Activated T-helper 1 cell treated with anti-CD3 and anti-CD28 coated beads, Interleukin-12 subunit alpha, Interleukin-12 subunit beta, Interleukin-2, Interleukin-4 antibody, amounts not matched to agents 30 ng/mL and 10 ng/mL and 1 ng/mL, durations not matched to agents 14 hours and 24 hours and 36 hours (primary cell): ENCODE data around the gene TSPAN12. TPM values are rescaled to one million over a fixed set of nuclear protein-coding genes. Genes with fewer than 3 reads are reported as not detected.
A peak's percentile ranks its signal among the peaks of the same experiment; 100 is the strongest.

Experiments used
- DNase-seq: peaks from one replicate; pipeline ENCODE4 v3.0.0; 2021; ENCODE audit warnings: low spot score
- H3K27ac Mint-ChIP-seq: one replicate; pipeline ENCODE4 v1.8.0; 2021; ENCODE audit warnings: mild to moderate bottlenecking, mixed read lengths
- H3K27me3 Mint-ChIP-seq: one replicate; pipeline ENCODE4 v1.8.0; 2022; ENCODE audit warnings: mild to moderate bottlenecking, moderate library complexity, mixed read lengths; ENCODE audit not compliant: insufficient read depth
- H3K36me3 Mint-ChIP-seq: one replicate; pipeline ENCODE4 v1.8.0; 2021; ENCODE audit warnings: low read depth, mixed read lengths
- H3K4me1 Mint-ChIP-seq: one replicate; pipeline ENCODE4 v1.8.0; 2021; ENCODE audit warnings: low read depth, mixed read lengths
- H3K4me3 Mint-ChIP-seq: one replicate; pipeline ENCODE4 v1.8.0; 2021; ENCODE audit warnings: mild to moderate bottlenecking, moderate library complexity, mixed read lengths
- H3K9me3 Mint-ChIP-seq: one replicate; pipeline ENCODE4 v1.8.0; 2021; ENCODE audit warnings: mixed read lengths
- intact Hi-C: fragments of 100-400 bp; cut with micrococcal nuclease; formaldehyde crosslinking; loops from one replicate; pipeline ENCODE4 v1.15.1; 2024
- total RNA-seq: library from RNA; stranded (reverse); gene quantifications from 2 replicates; pipeline ENCODE4 v1.2.3, GENCODE V29; 2022

Gene TSPAN12
- total RNA-seq, 1 donor from 2014 or later = not detected

DNA sequence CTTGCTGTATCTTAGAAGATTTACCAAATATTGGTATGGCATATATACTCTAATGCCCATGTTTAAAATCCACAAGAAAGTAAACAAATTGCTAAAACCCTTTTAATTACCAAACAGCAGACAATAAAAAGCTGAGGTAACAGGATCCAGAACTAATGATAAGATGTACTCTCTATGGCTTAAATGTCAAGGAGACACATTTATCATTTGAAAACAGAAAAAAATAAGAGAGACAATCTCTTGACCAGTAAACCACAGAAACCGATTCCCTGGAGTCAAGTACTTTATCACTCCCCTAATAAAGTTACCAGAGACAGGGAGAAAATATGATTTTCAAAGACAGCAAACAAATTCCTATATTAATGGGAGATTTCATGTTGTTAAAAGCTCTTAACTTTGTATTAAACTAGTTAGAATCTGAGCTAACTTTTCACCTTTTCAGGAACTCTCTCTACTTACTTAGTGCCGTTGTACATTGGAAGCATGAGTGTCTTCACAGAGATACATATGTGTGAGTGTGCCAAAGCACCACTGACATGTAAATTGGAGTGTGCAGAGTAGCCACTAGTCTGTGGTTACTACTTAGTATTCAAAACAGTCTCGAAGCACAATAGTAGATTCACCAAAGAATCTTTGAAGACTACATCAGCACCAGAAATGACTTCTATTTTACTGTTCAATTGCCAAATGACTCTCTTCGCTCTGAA lies 44.2 kb downstream of the TSPAN12 start:
- no peak overlapping the region for H3K4me3 Mint-ChIP-seq
- H3K9me3 Mint-ChIP-seq = no peaks in the 10 kb centered on the region
- no peaks in the 10 kb centered on the region for H3K4me1 Mint-ChIP-seq
- no peak for DNase-seq
- intact Hi-C loops = no loop called here
- no peak overlapping the region for H3K27ac Mint-ChIP-seq
- no peaks in the 10 kb centered on the region for H3K36me3 Mint-ChIP-seq
- H3K27me3 Mint-ChIP-seq = peaks cover 10% of the 10 kb centered on the region

DNA sequence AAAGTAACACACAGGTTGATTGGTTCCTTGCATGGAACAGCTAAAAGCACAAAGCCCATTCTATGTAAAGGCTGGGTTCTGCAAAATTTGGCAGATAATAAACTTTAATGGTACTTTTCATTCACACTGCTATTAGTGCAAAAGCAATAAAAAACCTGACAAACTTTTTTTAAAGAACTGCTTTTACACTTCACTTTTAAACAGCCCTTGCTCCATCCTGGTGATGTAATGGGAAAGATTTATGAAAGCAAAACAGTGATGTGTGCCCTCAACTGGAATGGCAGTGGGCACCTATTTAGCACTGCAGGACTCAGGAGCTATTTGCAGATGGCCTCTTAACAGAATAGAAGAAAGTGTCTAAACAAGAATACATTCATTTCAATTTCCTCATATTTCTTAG lies 44.9 kb downstream of the TSPAN12 start:
- H3K27me3 Mint-ChIP-seq = peaks cover 10% of the 10 kb centered on the region
- no peak for DNase-seq
- no peaks in the 10 kb centered on the region for H3K4me1 Mint-ChIP-seq
- no peaks in the 10 kb centered on the region for H3K36me3 Mint-ChIP-seq
- H3K9me3 Mint-ChIP-seq = no peaks in the 10 kb centered on the region
- no peak overlapping the region for H3K27ac Mint-ChIP-seq
- intact Hi-C loops = no loop called here
- H3K4me3 Mint-ChIP-seq = no peak overlapping the region

DNA sequence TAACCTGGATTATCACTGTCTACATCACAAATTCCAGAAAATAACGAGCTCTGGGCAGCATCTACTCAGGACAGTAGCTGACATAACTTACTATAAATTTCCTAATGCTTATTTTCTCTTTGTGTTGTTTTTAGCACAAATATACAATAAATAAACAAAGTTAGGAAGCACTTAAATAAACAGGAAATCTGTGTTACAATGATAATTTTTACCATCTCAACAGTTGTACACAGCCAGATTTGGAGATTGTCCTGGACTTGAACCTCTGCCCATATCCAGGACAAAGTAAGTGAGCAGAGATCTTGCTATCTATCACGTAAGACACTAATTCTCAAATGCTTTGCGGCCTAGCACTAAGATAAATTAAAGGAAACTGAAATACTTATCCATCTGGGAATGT lies 48.7 kb downstream of the TSPAN12 start:
- no peaks in the 10 kb centered on the region for H3K9me3 Mint-ChIP-seq

DNA sequence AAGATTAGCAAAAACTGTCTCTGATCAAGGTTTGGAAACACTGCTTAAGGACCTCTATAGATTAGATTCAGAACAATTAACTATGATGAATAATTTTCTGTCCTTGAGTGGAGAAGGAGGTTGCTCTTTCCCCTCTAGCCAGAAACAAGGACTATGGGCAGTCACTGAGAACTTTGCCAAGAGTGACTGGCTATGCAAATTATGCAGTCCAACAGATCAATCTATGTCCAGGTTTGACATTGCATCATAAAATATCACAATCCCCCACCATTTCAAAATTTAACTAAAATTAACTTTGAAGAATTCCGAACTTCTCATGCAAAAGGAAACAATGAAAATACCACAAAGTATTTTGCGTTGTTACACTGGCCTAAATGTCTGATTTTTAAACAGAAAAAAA lies 50.6 kb downstream of the TSPAN12 start:
- no peaks in the 10 kb centered on the region for H3K4me1 Mint-ChIP-seq
- no peak for DNase-seq
- peaks cover 6% of the 10 kb centered on the region for H3K27me3 Mint-ChIP-seq
- no peak overlapping the region for H3K27ac Mint-ChIP-seq
- H3K36me3 Mint-ChIP-seq = no peaks in the 10 kb centered on the region
- intact Hi-C loops = loop anchor here (2.0 kb wide), 2 partner anchors 49 to 1187 kb away; no protein-coding TSS in a partner anchor
- H3K4me3 Mint-ChIP-seq = no peak overlapping the region
- H3K9me3 Mint-ChIP-seq = no peaks in the 10 kb centered on the region

More for the DNA sequence above, 48.7 kb downstream of the TSPAN12 start:
- H3K4me3 Mint-ChIP-seq = no peak overlapping the region
- H3K27me3 Mint-ChIP-seq = peaks cover 6% of the 10 kb centered on the region
- DNase-seq = no peak
- H3K27ac Mint-ChIP-seq = no peak overlapping the region
- no peaks in the 10 kb centered on the region for H3K4me1 Mint-ChIP-seq
- intact Hi-C loops = no loop called here
- no peaks in the 10 kb centered on the region for H3K36me3 Mint-ChIP-seq

DNA sequence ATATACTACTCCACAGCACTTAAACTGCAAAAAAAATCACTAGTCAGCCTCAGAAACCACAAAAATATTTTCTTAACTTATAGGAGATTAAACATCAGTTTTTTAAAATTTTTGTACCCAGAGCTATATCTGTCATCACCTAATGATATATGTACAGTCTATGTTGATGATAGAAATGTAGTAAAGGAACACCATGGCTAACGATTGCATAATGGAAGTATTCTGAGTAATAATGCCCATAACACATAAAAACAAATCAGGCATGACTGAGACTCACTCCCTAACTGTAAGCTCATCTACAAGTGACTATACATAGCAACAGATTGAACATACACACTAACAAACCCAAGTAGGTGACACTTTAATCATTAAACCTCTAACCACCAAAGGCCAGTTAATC lies 51.3 kb downstream of the TSPAN12 start:
- intact Hi-C loops = loop anchor here (1.0 to 2.0 kb wide), 5 partner anchors 50 to 1188 kb away; no protein-coding TSS in a partner anchor
- Mint-ChIP-seq H3K27ac (no peak overlapping the region), H3K4me1 (no peaks in the 10 kb centered on the region), H3K4me3 (no peak overlapping the region), H3K9me3 (no peaks in the 10 kb centered on the region), H3K27me3 (peaks cover 6% of the 10 kb centered on the region), H3K36me3 (no peaks in the 10 kb centered on the region)
- no peak for DNase-seq

DNA sequence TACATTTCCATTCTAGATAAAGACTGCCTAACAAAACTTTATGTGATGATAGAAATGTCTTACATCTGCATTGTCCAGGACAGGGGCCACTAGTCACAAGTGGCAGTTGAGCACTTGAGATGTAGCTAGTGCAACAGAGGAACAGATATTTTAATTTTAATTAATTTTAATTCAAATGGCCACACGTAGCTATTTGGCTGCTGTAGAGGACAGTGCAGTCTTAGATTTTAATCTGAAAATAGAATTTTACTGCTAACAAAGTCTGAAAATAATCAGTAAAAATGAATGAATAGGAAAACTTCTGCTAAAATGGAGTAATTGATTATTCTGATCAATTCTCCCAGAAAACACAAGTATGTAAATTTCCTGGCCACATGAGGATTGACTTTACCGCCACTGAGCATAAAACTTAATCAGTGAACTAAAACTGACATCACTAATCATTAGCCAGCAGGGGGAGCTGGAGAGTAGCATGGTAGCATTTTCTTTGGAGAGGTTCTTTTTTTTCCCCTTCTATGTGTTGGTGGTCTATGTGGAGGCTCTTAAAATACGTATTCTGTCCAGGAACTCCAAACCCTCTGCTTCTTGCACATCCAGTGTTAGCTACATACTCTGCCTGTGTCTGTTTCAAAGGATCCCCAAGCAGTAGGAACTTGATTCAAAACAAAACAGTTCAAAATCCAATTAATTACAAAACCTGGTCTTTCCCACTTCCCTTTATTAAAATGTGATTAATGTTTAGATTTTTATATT lies 52.1 kb downstream of the TSPAN12 start:
- H3K36me3 Mint-ChIP-seq = no peaks in the 10 kb centered on the region
- no peak overlapping the region for H3K27ac Mint-ChIP-seq
- no peaks in the 10 kb centered on the region for H3K4me1 Mint-ChIP-seq
- peak; percentile 17 for DNase-seq
- intact Hi-C loops = loop anchor here (1.0 to 2.0 kb wide), 5 partner anchors 51 to 1189 kb away; no protein-coding TSS in a partner anchor
- H3K4me3 Mint-ChIP-seq = no peak overlapping the region
- peaks cover 6% of the 10 kb centered on the region for H3K27me3 Mint-ChIP-seq
- H3K9me3 Mint-ChIP-seq = no peaks in the 10 kb centered on the region

DNA sequence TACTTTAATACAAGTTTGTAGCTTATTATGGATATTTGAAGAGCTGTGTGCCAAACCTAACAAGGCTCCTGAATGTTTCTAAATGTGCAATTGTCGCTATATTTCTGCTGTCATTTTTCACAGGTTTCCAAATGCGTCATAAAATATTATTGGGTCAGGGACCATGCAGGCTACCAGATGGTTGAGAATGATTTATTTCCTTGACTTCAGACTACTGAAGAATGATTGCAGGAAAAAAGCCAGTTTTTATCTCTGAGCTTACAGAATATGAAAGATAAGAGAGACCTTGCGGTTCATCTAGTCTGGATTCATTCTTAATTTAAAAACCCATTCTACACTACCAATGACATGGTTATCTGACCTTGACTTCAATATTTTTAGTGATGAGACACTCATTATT lies 55.2 kb downstream of the TSPAN12 start:
- H3K36me3 Mint-ChIP-seq = no peaks in the 10 kb centered on the region
- intact Hi-C loops = no loop called here
- H3K27ac Mint-ChIP-seq = no peak overlapping the region
- no peaks in the 10 kb centered on the region for H3K9me3 Mint-ChIP-seq
- no peaks in the 10 kb centered on the region for H3K4me1 Mint-ChIP-seq
- no peak for DNase-seq
- H3K27me3 Mint-ChIP-seq = peaks cover 6% of the 10 kb centered on the region
- H3K4me3 Mint-ChIP-seq = no peak overlapping the region

DNA sequence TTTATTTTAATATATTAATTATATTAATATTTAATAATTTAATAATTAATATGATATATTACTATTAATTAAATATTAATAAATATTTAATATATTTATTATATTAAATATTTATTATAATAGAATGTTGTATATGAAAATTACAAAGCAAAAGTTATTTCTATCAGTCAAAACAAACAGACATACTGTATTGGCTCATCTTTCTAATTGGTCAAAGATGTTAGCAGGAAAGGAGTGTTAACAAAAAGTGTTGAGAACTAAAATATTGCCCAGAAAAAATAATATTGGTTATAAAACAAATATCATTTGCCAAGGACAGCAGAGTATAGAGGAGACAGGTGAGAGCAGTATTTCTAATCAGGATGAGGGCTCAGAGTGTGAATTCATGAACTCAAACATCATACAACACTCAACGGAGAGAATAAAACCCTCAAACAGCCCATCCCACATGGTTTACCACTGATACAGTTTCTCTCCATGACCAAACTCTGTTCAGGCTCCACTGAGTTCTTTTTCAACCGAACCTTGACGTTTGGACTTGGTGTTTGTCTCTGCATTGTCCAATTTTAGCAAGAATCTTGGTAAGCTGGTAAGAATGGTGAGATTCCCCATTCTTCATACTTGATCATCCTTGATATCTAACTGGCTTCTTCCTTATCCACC lies 58.0 kb downstream of the TSPAN12 start:
- DNase-seq = no peak

DNA sequence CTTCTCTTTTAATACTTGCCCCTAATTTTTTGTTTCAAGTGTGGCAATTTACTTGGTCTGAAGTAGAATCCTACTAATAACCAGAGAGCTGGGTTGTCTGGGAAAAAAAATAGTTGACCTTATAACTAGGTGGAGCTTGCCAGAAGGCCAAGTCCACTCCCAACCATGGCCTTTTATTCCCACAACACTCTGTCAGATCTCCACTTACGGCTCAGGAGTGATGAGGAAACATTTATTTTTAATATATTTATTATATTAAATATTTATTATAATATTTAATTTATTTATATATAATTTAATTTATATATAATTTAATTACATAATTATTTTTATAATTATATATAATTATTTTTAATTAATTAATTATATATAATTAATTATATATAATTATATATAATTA lies 58.8 kb downstream of the TSPAN12 start:
- Mint-ChIP-seq H3K4me1 (no peaks in the 10 kb centered on the region), H3K27me3 (peaks cover 3% of the 10 kb centered on the region), H3K36me3 (no peaks in the 10 kb centered on the region), H3K9me3 (no peaks in the 10 kb centered on the region), H3K27ac (no peak overlapping the region), H3K4me3 (no peak overlapping the region)
- no peak for DNase-seq
- intact Hi-C loops = no loop called here

More for the DNA sequence above, 58.0 kb downstream of the TSPAN12 start:
- Mint-ChIP-seq H3K36me3 (no peaks in the 10 kb centered on the region), H3K27ac (no peak overlapping the region), H3K9me3 (no peaks in the 10 kb centered on the region), H3K4me3 (no peak overlapping the region), H3K27me3 (no peaks in the 10 kb centered on the region), H3K4me1 (no peaks in the 10 kb centered on the region)
- intact Hi-C loops = no loop called here

DNA sequence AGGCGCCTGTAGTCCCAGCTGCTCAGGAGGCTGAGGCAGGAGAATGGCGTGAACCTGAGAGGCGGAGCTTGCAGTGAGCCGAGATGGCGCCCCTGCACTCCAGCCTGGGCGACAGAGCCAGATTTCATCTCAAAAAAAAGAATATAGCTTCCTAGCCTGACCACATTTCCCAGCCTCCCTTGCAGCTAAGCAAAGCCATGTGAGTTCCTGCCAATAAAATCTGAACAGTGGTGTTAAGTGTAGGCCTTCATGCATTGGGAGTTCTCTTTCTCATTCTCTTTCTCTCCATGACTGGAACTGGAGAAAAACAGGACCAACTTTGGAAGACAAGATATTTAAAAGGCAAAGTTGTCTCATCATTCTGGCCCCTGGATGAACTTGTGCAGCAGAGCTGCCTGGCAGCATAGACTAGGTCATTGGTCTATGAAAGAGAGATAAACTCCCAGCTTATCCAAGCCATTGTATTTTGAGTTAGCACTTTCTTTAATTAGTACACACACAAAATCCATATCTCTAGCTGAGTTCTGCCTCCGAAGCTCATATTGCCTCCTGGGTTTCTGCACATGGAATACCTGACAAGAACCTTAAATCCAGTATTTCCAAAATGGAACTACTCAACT lies 60.8 kb downstream of the TSPAN12 start:
- DNase-seq = no peak
- no peaks in the 10 kb centered on the region for H3K4me1 Mint-ChIP-seq

DNA sequence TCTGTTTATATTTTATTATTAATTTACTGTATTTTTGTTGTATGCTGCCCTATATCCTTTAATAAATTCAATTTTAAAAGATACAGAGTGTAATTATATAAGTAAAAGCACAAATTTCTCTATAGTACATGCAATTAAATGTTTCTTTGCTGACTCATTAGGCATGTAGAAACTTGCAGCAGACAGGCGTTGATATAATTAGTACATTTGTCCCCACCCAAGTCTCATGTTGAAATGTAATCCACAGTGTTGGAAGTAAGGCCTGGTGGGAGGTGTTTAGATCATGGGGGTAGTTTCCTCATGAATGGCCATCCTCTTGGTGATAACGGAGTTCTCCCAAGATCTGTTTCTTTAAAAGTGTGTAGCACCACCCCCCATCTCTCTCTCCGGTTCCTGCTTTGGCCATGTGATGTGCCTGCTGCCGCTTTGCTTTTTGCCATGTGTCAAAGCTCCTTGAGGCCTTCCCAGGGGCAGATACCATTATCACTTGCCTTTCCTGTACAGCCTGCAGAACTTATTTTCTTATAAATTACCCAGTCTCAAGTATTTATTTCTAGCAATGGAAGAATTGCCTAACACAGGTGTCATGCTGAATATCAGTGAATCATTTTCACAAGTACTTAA lies 63.7 kb downstream of the TSPAN12 start:
- no peak overlapping the region for H3K27ac Mint-ChIP-seq
- no peaks in the 10 kb centered on the region for H3K36me3 Mint-ChIP-seq
- peaks cover 5% of the 10 kb centered on the region for H3K27me3 Mint-ChIP-seq
- H3K9me3 Mint-ChIP-seq = no peaks in the 10 kb centered on the region
- no peak overlapping the region for H3K4me3 Mint-ChIP-seq
- intact Hi-C loops = no loop called here
- no peak for DNase-seq
- H3K4me1 Mint-ChIP-seq = no peaks in the 10 kb centered on the region

More for the DNA sequence above, 60.8 kb downstream of the TSPAN12 start:
- H3K9me3 Mint-ChIP-seq = no peaks in the 10 kb centered on the region
- H3K27me3 Mint-ChIP-seq = peaks cover 3% of the 10 kb centered on the region
- H3K36me3 Mint-ChIP-seq = no peaks in the 10 kb centered on the region
- intact Hi-C loops = no loop called here
- no peak overlapping the region for H3K27ac Mint-ChIP-seq
- no peak overlapping the region for H3K4me3 Mint-ChIP-seq

DNA sequence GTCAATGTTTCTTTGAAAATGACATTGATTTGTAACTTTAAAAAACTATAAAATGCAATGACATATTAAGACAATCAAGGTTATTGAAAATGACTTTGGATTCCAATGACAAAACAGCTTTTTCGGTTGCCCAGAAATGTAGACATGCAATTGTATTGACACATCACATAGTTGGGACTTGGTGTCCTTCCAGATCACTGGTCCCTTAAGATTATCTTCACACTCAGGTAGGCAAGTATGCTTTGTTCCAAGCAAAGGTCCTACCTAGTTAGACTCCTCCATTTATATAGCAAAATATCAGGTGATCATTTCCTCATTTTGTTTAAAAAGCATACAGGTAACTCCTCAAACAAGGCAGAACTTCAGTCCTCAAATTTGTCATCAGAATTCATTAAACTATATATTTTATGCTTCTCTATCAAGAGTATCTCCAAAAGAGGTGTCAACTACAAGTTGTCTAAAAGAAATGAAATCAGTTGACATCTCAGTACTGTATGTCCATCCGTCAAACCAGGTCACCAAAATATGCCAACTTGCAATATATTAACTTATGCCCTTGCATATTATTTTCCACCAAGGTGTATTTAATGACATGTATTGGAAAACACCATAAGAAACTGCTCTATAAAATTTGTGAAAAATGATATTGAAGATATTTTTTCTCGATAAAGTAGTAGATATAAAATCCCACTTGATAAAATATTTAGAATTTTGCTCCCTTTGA lies 64.6 kb downstream of the TSPAN12 start:
- Mint-ChIP-seq H3K9me3 (no peaks in the 10 kb centered on the region), H3K4me1 (no peaks in the 10 kb centered on the region), H3K4me3 (no peak overlapping the region), H3K27ac (no peak overlapping the region), H3K36me3 (no peaks in the 10 kb centered on the region), H3K27me3 (peaks cover 5% of the 10 kb centered on the region)
- DNase-seq = no peak
- intact Hi-C loops = loop anchor here (2.0 kb wide), 1 partner anchor 1201 kb away; no protein-coding TSS in a partner anchor
